Thyroid gland (tissue), 4 donors: ENCODE measurements around the gene MEDAG.

Experiments used
- CTCF ChIP-seq, 6 experiments: fragments of 200-600 bp in 3 of 6; fragments of 450-650 bp in 3 of 6; sonication (generic) in 3 of 6; IDR thresholded peaks; one replicate each; pipeline ENCODE4 v1.5.1; 2016 to 2019; ENCODE audit warnings: antibody characterized with exemption in 6 of 6, mild to moderate bottlenecking in 2 of 6, inconsistent platforms in 1 of 6, moderate library complexity in 1 of 6
- POLR2A ChIP-seq, 2 donors: fragments of 450-650 bp; IDR thresholded peaks; one replicate each; pipeline ENCODE4 v1.6.1; 2017; ENCODE audit warnings: antibody characterized with exemption in 2 of 2, mild to moderate bottlenecking in 2 of 2, moderate library complexity in 1 of 2

- no peak for TF ChIP-seq CTCF (IDR thresholded peaks at IDR 0.05)
- TF ChIP-seq POLR2A (IDR thresholded peaks at IDR 0.05): no peak
These were observed 21.5 kb upstream of the MEDAG start for GRCh38 chr13:30884543-30884942.
